Hepatocyte (in vitro differentiated cells): ENCODE results near the gene EEF2K.

Source experiments
- CTCF ChIP-seq: fragments of 200-600 bp; sonication (generic); IDR thresholded peaks from 2 replicates; pipeline ENCODE4 v1.5.1; 2016; ENCODE audit warnings: antibody characterized with exemption, mild to moderate bottlenecking; ENCODE audit not compliant: poor library complexity
- EZH2 ChIP-seq: fragments of 200-600 bp; sonication (generic); IDR thresholded peaks from 2 replicates; pipeline ENCODE4 v1.6.1; 2016; ENCODE audit warnings: antibody characterized with exemption, mild to moderate bottlenecking, borderline replicate concordance

- TF ChIP-seq EZH2 (no peak), CTCF (no peak)
Observed at GRCh38 chr16:22322741-22323140, 116.7 kb downstream of the EEF2K start.
